B cell (primary cell): ENCODE data around the gene TUNAR.

Experiments used
- EZH2 ChIP-seq: IDR thresholded peaks from 2 replicates; pipeline ENCODE4 v1.6.1; 2012; ENCODE audit warnings: borderline replicate concordance, low read depth, mild to moderate bottlenecking, moderate library complexity, low read length; ENCODE audit not compliant: insufficient read depth, poor library complexity, severe bottlenecking
- TF ChIP-seq, protein P1 (sequence below): fragments of 200-600 bp; IDR thresholded peaks from one replicate; pipeline ENCODE4 v1.8.0; 2022; ENCODE audit warnings: antibody characterized with exemption, mild to moderate bottlenecking

DNA sequence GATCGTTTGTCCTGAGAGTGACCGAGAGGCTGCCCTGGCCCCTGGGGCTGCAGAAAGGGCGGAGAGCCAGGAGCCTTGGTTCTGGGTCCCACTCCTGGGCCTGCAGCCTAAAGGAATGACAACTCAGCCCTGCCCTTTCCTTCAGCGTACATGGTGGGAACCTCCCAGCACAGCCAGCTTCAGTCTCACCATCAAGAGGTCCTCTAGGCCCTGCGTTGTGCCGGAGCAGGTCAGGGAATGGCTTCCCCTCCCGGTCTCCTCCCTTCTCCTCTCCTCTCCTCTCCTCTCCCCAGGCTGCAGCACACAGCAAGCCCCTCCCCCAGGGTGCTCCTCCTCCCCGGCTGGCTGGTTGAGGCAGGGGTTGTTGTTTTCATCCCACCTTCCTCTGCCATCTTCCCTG, 44.6 kb upstream of the TUNAR start:
- TF ChIP-seq, protein P1, sequence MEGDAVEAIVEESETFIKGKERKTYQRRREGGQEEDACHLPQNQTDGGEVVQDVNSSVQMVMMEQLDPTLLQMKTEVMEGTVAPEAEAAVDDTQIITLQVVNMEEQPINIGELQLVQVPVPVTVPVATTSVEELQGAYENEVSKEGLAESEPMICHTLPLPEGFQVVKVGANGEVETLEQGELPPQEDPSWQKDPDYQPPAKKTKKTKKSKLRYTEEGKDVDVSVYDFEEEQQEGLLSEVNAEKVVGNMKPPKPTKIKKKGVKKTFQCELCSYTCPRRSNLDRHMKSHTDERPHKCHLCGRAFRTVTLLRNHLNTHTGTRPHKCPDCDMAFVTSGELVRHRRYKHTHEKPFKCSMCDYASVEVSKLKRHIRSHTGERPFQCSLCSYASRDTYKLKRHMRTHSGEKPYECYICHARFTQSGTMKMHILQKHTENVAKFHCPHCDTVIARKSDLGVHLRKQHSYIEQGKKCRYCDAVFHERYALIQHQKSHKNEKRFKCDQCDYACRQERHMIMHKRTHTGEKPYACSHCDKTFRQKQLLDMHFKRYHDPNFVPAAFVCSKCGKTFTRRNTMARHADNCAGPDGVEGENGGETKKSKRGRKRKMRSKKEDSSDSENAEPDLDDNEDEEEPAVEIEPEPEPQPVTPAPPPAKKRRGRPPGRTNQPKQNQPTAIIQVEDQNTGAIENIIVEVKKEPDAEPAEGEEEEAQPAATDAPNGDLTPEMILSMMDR = no peak
- TF ChIP-seq EZH2 = no peak
